A204.1 (cell line): Measurements from ENCODE around the gene LHFPL3.
"Not testable (repeated sequence)": the region's sequence is repeated elsewhere in the genome, so short reads cannot be mapped to it uniquely, and the experiment has no call there.

ENCODE experiments used
- FAIRE-seq: peaks from 2 replicates; lab custom pipeline; 2012; peaks lifted over from hg19 to GRCh38; lab: Jason Lieb, UNC

The LHFPL3 gene

GRCh38 chr7:104936546-104936945, 608.1 kb downstream of the LHFPL3 start:
- FAIRE-seq, result no peak

DNA sequence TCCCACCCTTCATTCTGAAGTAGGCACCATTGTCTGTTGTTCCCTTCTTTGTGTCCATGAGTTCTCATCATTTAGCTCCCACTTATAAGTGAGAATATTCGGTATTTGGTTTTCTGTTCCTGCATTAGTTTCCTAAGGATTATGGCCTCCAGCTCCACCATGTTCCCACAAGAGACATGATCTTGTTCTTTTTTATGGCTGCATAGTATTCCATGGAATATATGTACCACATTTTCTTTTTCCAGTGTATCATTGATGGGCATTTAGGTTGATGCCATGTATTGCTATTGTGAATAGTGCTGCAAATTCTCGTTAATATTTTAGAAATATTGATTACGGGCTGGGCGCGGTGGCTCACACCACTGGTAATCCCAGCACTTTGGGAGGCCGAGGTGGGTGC, 609.1 kb downstream of the LHFPL3 start:
- not testable (repeated sequence) for FAIRE-seq

DNA sequence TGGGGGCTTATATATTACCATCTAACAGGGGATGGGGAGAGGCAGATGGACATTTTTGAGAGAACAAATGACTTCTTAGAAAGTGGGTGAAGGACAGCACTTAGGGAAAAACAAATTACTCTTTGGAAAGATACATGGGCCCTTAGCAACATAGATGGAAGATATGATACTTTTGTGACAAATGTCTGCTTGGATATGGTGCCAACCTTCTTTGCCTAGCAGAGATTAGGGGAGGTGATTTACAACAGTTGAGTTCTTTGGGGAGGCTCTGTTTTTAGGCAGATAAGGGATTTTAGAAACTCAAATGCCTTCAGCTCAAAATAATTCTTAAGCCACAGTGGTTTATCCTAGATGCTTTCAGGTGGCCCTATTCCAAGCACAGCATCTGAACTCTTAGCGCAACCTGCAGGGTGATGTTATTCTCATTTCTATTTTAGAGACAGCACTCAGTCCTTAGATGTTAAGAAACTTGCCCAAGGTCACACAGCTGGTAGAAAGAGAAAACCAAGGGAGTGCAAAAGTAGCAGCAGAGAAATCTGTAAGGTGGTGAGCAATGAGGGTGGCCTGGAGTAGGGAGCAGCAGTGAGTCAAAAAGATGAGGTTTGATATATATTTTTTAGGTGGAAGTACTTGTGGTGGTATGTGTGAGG, 610.5 kb downstream of the LHFPL3 start:
- no peak for FAIRE-seq

GRCh38 chr7:104940023-104940710, 611.8 kb downstream of the LHFPL3 start:
- no peak for FAIRE-seq

GRCh38 chr7:104943502-104944343, 615.3 kb downstream of the LHFPL3 start:
- FAIRE-seq, result peak; percentile 88

- peak; percentile 14 for FAIRE-seq
These were observed 617.2 kb downstream of the LHFPL3 start for GRCh38 chr7:104945599-104945956.

- no peak for FAIRE-seq
These were observed 617.9 kb downstream of the LHFPL3 start for GRCh38 chr7:104946338-104946737.

DNA sequence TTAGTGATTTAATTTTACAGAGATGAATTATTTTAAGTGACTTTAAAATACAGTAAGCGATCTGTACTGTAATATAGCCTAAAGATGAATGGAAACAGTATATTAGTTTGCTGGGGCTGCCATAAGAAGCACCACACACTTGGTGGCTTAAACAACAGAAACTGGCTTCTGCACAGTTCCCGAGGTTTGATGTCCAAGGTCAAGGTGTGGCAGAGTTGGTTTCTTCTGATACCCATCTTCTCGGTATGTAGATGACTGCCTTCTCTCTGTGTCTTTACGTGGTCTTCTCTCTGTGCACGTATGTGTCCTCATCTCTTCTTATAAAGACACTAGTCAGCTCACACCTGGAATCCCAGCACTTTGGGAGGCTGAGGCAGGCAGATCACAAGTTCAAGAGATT, 621.6 kb downstream of the LHFPL3 start:
- FAIRE-seq, result no peak

GRCh38 chr7:104950754-104951153, 622.4 kb downstream of the LHFPL3 start:
- FAIRE-seq, result no peak

- FAIRE-seq, result no peak
These were observed 623.1 kb downstream of the LHFPL3 start for GRCh38 chr7:104951546-104951945.

DNA sequence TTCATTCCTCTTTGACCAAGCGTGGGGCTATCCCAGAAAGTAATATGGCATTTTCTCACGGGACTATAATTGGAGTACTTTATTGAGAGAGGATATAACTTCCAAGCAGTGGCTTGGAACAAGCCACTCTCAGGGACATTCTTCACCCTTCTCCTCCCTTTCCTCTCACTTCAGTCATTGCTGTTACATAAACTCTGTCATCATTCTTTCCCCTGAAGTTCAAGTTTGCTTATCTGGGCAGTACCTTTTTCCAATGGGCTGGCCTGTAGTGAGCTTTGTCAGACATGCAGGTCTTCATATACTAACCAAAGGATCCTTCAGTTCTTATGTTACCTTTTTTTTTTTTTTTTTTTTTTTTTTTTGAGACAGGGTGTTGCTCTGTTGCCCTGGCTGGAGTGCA, 626.9 kb downstream of the LHFPL3 start:
- FAIRE-seq, result no peak
